22Rv1 (cell line): ENCODE data around the gene TMEM170A.

Experiments
- ZFX ChIP-seq: fragments of 450-650 bp; IDR thresholded peaks from 2 replicates; pipeline ENCODE4 v1.6.1; 2017; ENCODE audit warnings: antibody characterized with exemption, borderline replicate concordance
- TF ChIP-seq, protein P1 (sequence below): fragments of 450-650 bp; IDR thresholded peaks from 2 replicates; pipeline ENCODE4 v1.5.1; 2017; ENCODE audit warnings: mild to moderate bottlenecking

- TF ChIP-seq, protein P1, sequence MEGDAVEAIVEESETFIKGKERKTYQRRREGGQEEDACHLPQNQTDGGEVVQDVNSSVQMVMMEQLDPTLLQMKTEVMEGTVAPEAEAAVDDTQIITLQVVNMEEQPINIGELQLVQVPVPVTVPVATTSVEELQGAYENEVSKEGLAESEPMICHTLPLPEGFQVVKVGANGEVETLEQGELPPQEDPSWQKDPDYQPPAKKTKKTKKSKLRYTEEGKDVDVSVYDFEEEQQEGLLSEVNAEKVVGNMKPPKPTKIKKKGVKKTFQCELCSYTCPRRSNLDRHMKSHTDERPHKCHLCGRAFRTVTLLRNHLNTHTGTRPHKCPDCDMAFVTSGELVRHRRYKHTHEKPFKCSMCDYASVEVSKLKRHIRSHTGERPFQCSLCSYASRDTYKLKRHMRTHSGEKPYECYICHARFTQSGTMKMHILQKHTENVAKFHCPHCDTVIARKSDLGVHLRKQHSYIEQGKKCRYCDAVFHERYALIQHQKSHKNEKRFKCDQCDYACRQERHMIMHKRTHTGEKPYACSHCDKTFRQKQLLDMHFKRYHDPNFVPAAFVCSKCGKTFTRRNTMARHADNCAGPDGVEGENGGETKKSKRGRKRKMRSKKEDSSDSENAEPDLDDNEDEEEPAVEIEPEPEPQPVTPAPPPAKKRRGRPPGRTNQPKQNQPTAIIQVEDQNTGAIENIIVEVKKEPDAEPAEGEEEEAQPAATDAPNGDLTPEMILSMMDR, result no peak
- no peak for TF ChIP-seq ZFX
Measured at GRCh38 chr16:75476817-75477216, 12.3 kb upstream of the TMEM170A start.
